ENCODE results near the gene CRYGD. TPM values are rescaled to one million over a fixed set of nuclear protein-coding genes. Genes with fewer than 3 reads are reported as not detected.
"Not testable (repeated sequence)": the region's sequence is repeated elsewhere in the genome, so short reads cannot be mapped to it uniquely, and the experiment has no call there.

Gene CRYGD
- total and polyA plus RNA-seq, 2 of the 4 experiments (the other 2 are of a cell fraction): not detected

- in situ Hi-C loops (cut with MboI; ENCODE audit: low sequenced_read_pairs) (no loop called here), dilution Hi-C loops (cut with HindIII; ENCODE audit: low sequenced_read_pairs, unreplicated experiment) (no loop called here), intact Hi-C loops (cut with micrococcal nuclease) (no loop called here)
- Histone ChIP-seq H2BK15ac (ENCODE audit: low read depth, low read length) (no peak overlapping the region), H4K5ac (ENCODE audit: low read depth, low read length) (no peak overlapping the region), H3K27ac (ENCODE audit: insufficient read depth, low read length) (no peak overlapping the region), H4K20me1 (ENCODE audit: insufficient read depth, low read length) (no peaks in the 10 kb centered on the region), H3K27me3 (ENCODE audit: control insufficient read depth, insufficient read depth, low read length) (peaks cover 5% of the 10 kb centered on the region), H3K4ac (ENCODE audit: low read depth, low read length) (no peak overlapping the region), H3K36me3 (ENCODE audit: control insufficient read depth, insufficient read depth, low read length) (no peaks in the 10 kb centered on the region), H3K56ac (ENCODE audit: extremely low read depth, insufficient read depth, low read length) (no peak overlapping the region), H4K8ac (ENCODE audit: low read depth in 2 of 2, low read length in 2 of 2) (no peak overlapping the region), H3K4me1 (ENCODE audit: control insufficient read depth, insufficient read depth, low read length) (no peaks in the 10 kb centered on the region), H3K18ac (ENCODE audit: low read depth, low read length) (no peak overlapping the region), H3K9me3 (ENCODE audit: control insufficient read depth, insufficient read depth, low read length) (no peaks in the 10 kb centered on the region), H3K4me2 (ENCODE audit: low read depth, low read length) (no peak overlapping the region), H2AFZ (replicated peaks; ENCODE audit: low read length, poor library complexity) (no peak overlapping the region), H4K91ac (ENCODE audit: insufficient read depth, low read depth, low read length) (no peak overlapping the region), H3K23ac (ENCODE audit: low read depth, low read length) (no peak overlapping the region), H2BK20ac (ENCODE audit: low read depth, low read length) (no peak overlapping the region), H2BK5ac (ENCODE audit: low read depth, low read length, poor library complexity, severe bottlenecking) (no peak overlapping the region), H3K4me3 (ENCODE audit: insufficient read depth, low read depth, low read length) (no peak overlapping the region), H3K9me1 (ENCODE audit: insufficient read depth, low read length) (no peaks in the 10 kb centered on the region), H2BK120ac (ENCODE audit: low read depth, low read length) (no peak overlapping the region), H3K14ac (replicated peaks; ENCODE audit: low read depth, low read length) (no peak overlapping the region), H2AK9ac (replicated peaks; ENCODE audit: low read depth, low read length, poor library complexity) (no peak overlapping the region), H2AK5ac (ENCODE audit: low read depth, low read length) (no peak overlapping the region), H3K79me1 (ENCODE audit: low read depth in 1 of 2, low read length in 2 of 2) (no peaks in the 10 kb centered on the region), H3K9ac (ENCODE audit: low read depth, low read length) (no peak overlapping the region)
- TF ChIP-seq MXI1 (IDR thresholded peaks at IDR 0.05; ENCODE audit: borderline replicate concordance, low read depth, low read length) (no peak), RFX5 (IDR thresholded peaks at IDR 0.05; ENCODE audit: low read depth, low read length) (no peak), FOS (IDR thresholded peaks at IDR 0.05; ENCODE audit: low read depth, low read length) (no peak), SMC3 (IDR thresholded peaks at IDR 0.05; ENCODE audit: low read depth, low read length) (no peak)
- no peak for DNase-seq
- ATAC-seq (ENCODE audit: low read depth): no peak
- ChIA-PET POLR2A (ENCODE audit: unreplicated experiment) (no interaction called here), CTCF (no interaction called here)
- no TSS peak for BruUV-seq (replicated peaks)
- no CpG with 5 or more reads among the region's 3 CpGs for WGBS, 2 experiments (ENCODE audit: extremely low coverage in 2 of 2, insufficient read length in 1 of 2)
Observed at GRCh38 chr2:208118918-208119317, 5.4 kb downstream of the CRYGD start.

- H4K91ac ChIP-seq (ENCODE audit: insufficient read depth, low read depth, low read length); dilution Hi-C loops (cut with HindIII; ENCODE audit: low sequenced_read_pairs, unreplicated experiment); H3K4me1 ChIP-seq (ENCODE audit: control insufficient read depth, insufficient read depth, low read length); H3K23ac ChIP-seq (ENCODE audit: low read depth, low read length); H3K4me3 ChIP-seq (ENCODE audit: insufficient read depth, low read depth, low read length); H3K14ac ChIP-seq (replicated peaks; ENCODE audit: low read depth, low read length); BruUV-seq (replicated peaks); H3K9ac ChIP-seq (ENCODE audit: low read depth, low read length); H2BK120ac ChIP-seq (ENCODE audit: low read depth, low read length); H2BK5ac ChIP-seq (ENCODE audit: low read depth, low read length, poor library complexity, severe bottlenecking); H4K20me1 ChIP-seq (ENCODE audit: insufficient read depth, low read length); in situ Hi-C loops (cut with MboI; ENCODE audit: low sequenced_read_pairs); ATAC-seq (ENCODE audit: low read depth); H3K9me1 ChIP-seq (ENCODE audit: insufficient read depth, low read length); POLR2A ChIA-PET (ENCODE audit: unreplicated experiment); H2BK20ac ChIP-seq (ENCODE audit: low read depth, low read length); H3K4me2 ChIP-seq (ENCODE audit: low read depth, low read length); H3K79me1 ChIP-seq (ENCODE audit: low read depth in 1 of 2, low read length in 2 of 2); H2BK15ac ChIP-seq (ENCODE audit: low read depth, low read length); CTCF ChIA-PET; H3K27ac ChIP-seq (ENCODE audit: insufficient read depth, low read length); H3K27me3 ChIP-seq (ENCODE audit: control insufficient read depth, insufficient read depth, low read length); H3K4ac ChIP-seq (ENCODE audit: low read depth, low read length); H3K9me3 ChIP-seq (ENCODE audit: control insufficient read depth, insufficient read depth, low read length); DNase-seq; H4K8ac ChIP-seq (ENCODE audit: low read depth in 2 of 2, low read length in 2 of 2); H3K18ac ChIP-seq (ENCODE audit: low read depth, low read length); H3K56ac ChIP-seq (ENCODE audit: extremely low read depth, insufficient read depth, low read length); intact Hi-C loops (cut with micrococcal nuclease); H2AK5ac ChIP-seq (ENCODE audit: low read depth, low read length); H3K36me3 ChIP-seq (ENCODE audit: control insufficient read depth, insufficient read depth, low read length); H2AK9ac ChIP-seq (replicated peaks; ENCODE audit: low read depth, low read length, poor library complexity); H4K5ac ChIP-seq (ENCODE audit: low read depth, low read length); H2AFZ ChIP-seq (replicated peaks; ENCODE audit: low read length, poor library complexity): not testable (repeated sequence)
- 80% methylated on average over 1 of the region's 11 CpGs; no CpG with 5 or more reads in 1 of the 2 experiments for WGBS, 2 experiments (ENCODE audit: extremely low coverage in 2 of 2, insufficient read length in 1 of 2)
Observed at GRCh38 chr2:208117390-208117789, 6.9 kb downstream of the CRYGD start.

Data from IMR-90 (cell line).